Measurements from ENCODE around the gene ITGBL1. TPM values are rescaled to one million over a fixed set of nuclear protein-coding genes. Genes with fewer than 3 reads are reported as not detected.

The ITGBL1 gene
- polyA plus RNA-seq, 4 donors: 0.06 to 0.73 TPM; not detected in 2

GRCh38 chr13:101640788-101641400 is 188.4 kb downstream of the ITGBL1 start:
- no peak overlapping the region for H3K27ac ChIP-seq (ENCODE audit: low read depth in 1 of 3, low read length in 2 of 3)
- H3K27me3 ChIP-seq (ENCODE audit: control insufficient read depth in 3 of 3, insufficient read depth in 3 of 3, low read length in 3 of 3): no peaks in the 10 kb centered on the region
- H3K4me3 ChIP-seq (ENCODE audit: low read depth in 1 of 3, low read length in 3 of 3): no peak overlapping the region
- no peaks in the 10 kb centered on the region for H3K4me1 ChIP-seq (ENCODE audit: control insufficient read depth in 3 of 3, insufficient read depth in 2 of 3, low read depth in 1 of 3, low read length in 2 of 3)
- FAIRE-seq: no peak
- H3K9me3 ChIP-seq (ENCODE audit: control insufficient read depth in 2 of 2, insufficient read depth in 1 of 2, low read depth in 1 of 2, low read length in 1 of 2): no peaks in the 10 kb centered on the region
- DNase-seq: no peak
- 68 to 77% (median 69%) methylated on average over 2 of the region's 2 CpGs for WGBS, 3 donors
- no peaks in the 10 kb centered on the region for H3K36me3 ChIP-seq (ENCODE audit: control insufficient read depth in 3 of 3, insufficient read depth in 2 of 3, low read depth in 1 of 3, low read length in 3 of 3)

- no peak overlapping the region for H3K4me3 ChIP-seq (ENCODE audit: low read depth in 1 of 3, low read length in 3 of 3)
- no peaks in the 10 kb centered on the region for H3K9me3 ChIP-seq (ENCODE audit: control insufficient read depth in 2 of 2, insufficient read depth in 1 of 2, low read depth in 1 of 2, low read length in 1 of 2)
- no peak overlapping the region for H3K27ac ChIP-seq (ENCODE audit: low read depth in 1 of 3, low read length in 2 of 3)
- WGBS, 3 donors: 69 to 87% (median 78%) methylated on average over 1 of the region's 1 CpG
- H3K4me1 ChIP-seq (ENCODE audit: control insufficient read depth in 3 of 3, insufficient read depth in 2 of 3, low read depth in 1 of 3, low read length in 2 of 3): no peaks in the 10 kb centered on the region
- DNase-seq: no peak
- no peaks in the 10 kb centered on the region for H3K36me3 ChIP-seq (ENCODE audit: control insufficient read depth in 3 of 3, insufficient read depth in 2 of 3, low read depth in 1 of 3, low read length in 3 of 3)
- no peak for FAIRE-seq
- H3K27me3 ChIP-seq (ENCODE audit: control insufficient read depth in 3 of 3, insufficient read depth in 3 of 3, low read length in 3 of 3): no peaks in the 10 kb centered on the region
These were observed 193.4 kb downstream of the ITGBL1 start for GRCh38 chr13:101645871-101646270.

- H3K9me3 ChIP-seq (ENCODE audit: control insufficient read depth in 2 of 2, insufficient read depth in 1 of 2, low read depth in 1 of 2, low read length in 1 of 2): no peaks in the 10 kb centered on the region
- FAIRE-seq: no peak
- no peaks in the 10 kb centered on the region for H3K27me3 ChIP-seq (ENCODE audit: control insufficient read depth in 3 of 3, insufficient read depth in 3 of 3, low read length in 3 of 3)
- no peak overlapping the region for H3K27ac ChIP-seq (ENCODE audit: low read depth in 1 of 3, low read length in 2 of 3)
- no peak overlapping the region for H3K4me3 ChIP-seq (ENCODE audit: low read depth in 1 of 3, low read length in 3 of 3)
- H3K36me3 ChIP-seq (ENCODE audit: control insufficient read depth in 3 of 3, insufficient read depth in 2 of 3, low read depth in 1 of 3, low read length in 3 of 3): no peaks in the 10 kb centered on the region
- WGBS, 3 donors: 76 to 84% (median 79%) methylated on average over 5 of the region's 5 CpGs
- DNase-seq: no peak
- no peaks in the 10 kb centered on the region for H3K4me1 ChIP-seq (ENCODE audit: control insufficient read depth in 3 of 3, insufficient read depth in 2 of 3, low read depth in 1 of 3, low read length in 2 of 3)
These were observed 195.3 kb downstream of the ITGBL1 start for GRCh38 chr13:101647760-101648159.

- FAIRE-seq (no peak), DNase-seq (no peak)
- Histone ChIP-seq H3K27me3 (ENCODE audit: control insufficient read depth in 3 of 3, insufficient read depth in 3 of 3, low read length in 3 of 3) (no peaks in the 10 kb centered on the region), H3K27ac (ENCODE audit: low read depth in 1 of 3, low read length in 2 of 3) (no peak overlapping the region), H3K36me3 (ENCODE audit: control insufficient read depth in 3 of 3, insufficient read depth in 2 of 3, low read depth in 1 of 3, low read length in 3 of 3) (no peaks in the 10 kb centered on the region), H3K4me1 (ENCODE audit: control insufficient read depth in 3 of 3, insufficient read depth in 2 of 3, low read depth in 1 of 3, low read length in 2 of 3) (no peaks in the 10 kb centered on the region), H3K9me3 (ENCODE audit: control insufficient read depth in 2 of 2, insufficient read depth in 1 of 2, low read depth in 1 of 2, low read length in 1 of 2) (no peaks in the 10 kb centered on the region), H3K4me3 (ENCODE audit: low read depth in 1 of 3, low read length in 3 of 3) (no peak overlapping the region)
These were observed 196.5 kb downstream of the ITGBL1 start for GRCh38 chr13:101648766-101649487.

GRCh38 chr13:101649488-101650126 is 197.1 kb downstream of the ITGBL1 start:
- Histone ChIP-seq H3K36me3 (ENCODE audit: control insufficient read depth in 3 of 3, insufficient read depth in 2 of 3, low read depth in 1 of 3, low read length in 3 of 3) (no peaks in the 10 kb centered on the region), H3K4me3 (ENCODE audit: low read depth in 1 of 3, low read length in 3 of 3) (no peak overlapping the region), H3K27me3 (ENCODE audit: control insufficient read depth in 3 of 3, insufficient read depth in 3 of 3, low read length in 3 of 3) (no peaks in the 10 kb centered on the region), H3K9me3 (ENCODE audit: control insufficient read depth in 2 of 2, insufficient read depth in 1 of 2, low read depth in 1 of 2, low read length in 1 of 2) (peaks cover 0 to 2% of the 10 kb centered on the region in 2 donors), H3K4me1 (ENCODE audit: control insufficient read depth in 3 of 3, insufficient read depth in 2 of 3, low read depth in 1 of 3, low read length in 2 of 3) (no peaks in the 10 kb centered on the region), H3K27ac (ENCODE audit: low read depth in 1 of 3, low read length in 2 of 3) (no peak overlapping the region)
- DNase-seq (no peak), FAIRE-seq (no peak)
- WGBS, 3 donors: 64 to 74% (median 73%) methylated on average over 4 of the region's 4 CpGs

- H3K27me3 ChIP-seq (ENCODE audit: control insufficient read depth in 3 of 3, insufficient read depth in 3 of 3, low read length in 3 of 3): no peaks in the 10 kb centered on the region
- peaks cover 0 to 4% of the 10 kb centered on the region in 2 donors for H3K9me3 ChIP-seq (ENCODE audit: control insufficient read depth in 2 of 2, insufficient read depth in 1 of 2, low read depth in 1 of 2, low read length in 1 of 2)
- WGBS, 3 donors: 83 to 86% (median 83%) methylated on average over 4 of the region's 4 CpGs
- DNase-seq (no peak), FAIRE-seq (no peak)
- no peaks in the 10 kb centered on the region for H3K4me1 ChIP-seq (ENCODE audit: control insufficient read depth in 3 of 3, insufficient read depth in 2 of 3, low read depth in 1 of 3, low read length in 2 of 3)
- no peak overlapping the region for H3K27ac ChIP-seq (ENCODE audit: low read depth in 1 of 3, low read length in 2 of 3)
- H3K36me3 ChIP-seq (ENCODE audit: control insufficient read depth in 3 of 3, insufficient read depth in 2 of 3, low read depth in 1 of 3, low read length in 3 of 3): no peaks in the 10 kb centered on the region
- H3K4me3 ChIP-seq (ENCODE audit: low read depth in 1 of 3, low read length in 3 of 3): no peak overlapping the region
These were observed 202.4 kb downstream of the ITGBL1 start for GRCh38 chr13:101654883-101655282.

GRCh38 chr13:101655435-101655834 is 203.0 kb downstream of the ITGBL1 start:
- 77 to 81% (median 80%) methylated on average over 3 of the region's 3 CpGs for WGBS, 3 donors
- FAIRE-seq (no peak), DNase-seq (no peak)
- H3K36me3 ChIP-seq (ENCODE audit: control insufficient read depth in 3 of 3, insufficient read depth in 2 of 3, low read depth in 1 of 3, low read length in 3 of 3): no peaks in the 10 kb centered on the region
- no peak overlapping the region for H3K27ac ChIP-seq (ENCODE audit: low read depth in 1 of 3, low read length in 2 of 3)
- H3K9me3 ChIP-seq (ENCODE audit: control insufficient read depth in 2 of 2, insufficient read depth in 1 of 2, low read depth in 1 of 2, low read length in 1 of 2): peaks cover 0 to 4% of the 10 kb centered on the region in 2 donors
- H3K4me3 ChIP-seq (ENCODE audit: low read depth in 1 of 3, low read length in 3 of 3): no peak overlapping the region
- H3K27me3 ChIP-seq (ENCODE audit: control insufficient read depth in 3 of 3, insufficient read depth in 3 of 3, low read length in 3 of 3): no peaks in the 10 kb centered on the region
- H3K4me1 ChIP-seq (ENCODE audit: control insufficient read depth in 3 of 3, insufficient read depth in 2 of 3, low read depth in 1 of 3, low read length in 2 of 3): no peaks in the 10 kb centered on the region

GRCh38 chr13:101660711-101661110 is 208.2 kb downstream of the ITGBL1 start:
- WGBS, 3 donors: 87 to 91% (median 88%) methylated on average over 2 of the region's 2 CpGs
- FAIRE-seq (no peak), DNase-seq (no peak)
- Histone ChIP-seq H3K27ac (ENCODE audit: low read depth in 1 of 3, low read length in 2 of 3) (no peak overlapping the region), H3K36me3 (ENCODE audit: control insufficient read depth in 3 of 3, insufficient read depth in 2 of 3, low read depth in 1 of 3, low read length in 3 of 3) (no peaks in the 10 kb centered on the region), H3K4me1 (ENCODE audit: control insufficient read depth in 3 of 3, insufficient read depth in 2 of 3, low read depth in 1 of 3, low read length in 2 of 3) (no peaks in the 10 kb centered on the region), H3K9me3 (ENCODE audit: control insufficient read depth in 2 of 2, insufficient read depth in 1 of 2, low read depth in 1 of 2, low read length in 1 of 2) (no peaks in the 10 kb centered on the region), H3K27me3 (ENCODE audit: control insufficient read depth in 3 of 3, insufficient read depth in 3 of 3, low read length in 3 of 3) (no peaks in the 10 kb centered on the region), H3K4me3 (ENCODE audit: low read depth in 1 of 3, low read length in 3 of 3) (no peak overlapping the region)
